SK-N-SH treated with all-trans-retinoic acid at 6 μM for 48 hours (cell line): ENCODE measurements around the gene GEMIN5.

Experiments used
- ATAC-seq: fragments of 200-7000 bp; cut with Tn5 transposase; 3 replicates; pipeline ENCODE4 v1.9.1; 2020; ENCODE audit warnings: mild to moderate bottlenecking, moderate library complexity
- ARNTL ChIP-seq: fragments of 450-650 bp; formaldehyde crosslinking; IDR thresholded peaks from 2 replicates; pipeline ENCODE4 v1.5.0; 2020; ENCODE audit warnings: low read depth, mild to moderate bottlenecking, moderate library complexity, borderline replicate concordance
- BACH2 ChIP-seq: fragments of 250-450 bp; sonication (Bioruptor Pico); IDR thresholded peaks from 2 replicates; pipeline ENCODE4 v1.9.0; 2021; ENCODE audit warnings: mild to moderate bottlenecking, borderline replicate concordance
- CREB5 ChIP-seq: fragments of 250-450 bp; sonication (Bioruptor Pico); IDR thresholded peaks from 2 replicates; pipeline ENCODE4 v1.5.1; 2020; ENCODE audit warnings: low read depth, mild to moderate bottlenecking, moderate library complexity
- CSRNP3 ChIP-seq: fragments of 250-450 bp; sonication (Bioruptor Pico); IDR thresholded peaks from 2 replicates; pipeline ENCODE4 v1.5.1; 2021; ENCODE audit warnings: mild to moderate bottlenecking, moderate library complexity
- ESRRG ChIP-seq: fragments of 250-450 bp; sonication (Bioruptor Pico); IDR thresholded peaks from 2 replicates; pipeline ENCODE4 v1.6.1; 2021; ENCODE audit warnings: mild to moderate bottlenecking
- ISL1 ChIP-seq: fragments of 250-450 bp; sonication (Bioruptor Pico); IDR thresholded peaks from 2 replicates; pipeline ENCODE4 v2.1.2; 2022; ENCODE audit warnings: mild to moderate bottlenecking, moderate library complexity
- OSR1 ChIP-seq: fragments of 250-450 bp; sonication (Bioruptor Pico); IDR thresholded peaks from 2 replicates; pipeline ENCODE4 v1.8.0; 2022; ENCODE audit warnings: moderate library complexity, mild to moderate bottlenecking, inconsistent platforms
- PATZ1 ChIP-seq: fragments of 250-450 bp; sonication (Bioruptor Pico); IDR thresholded peaks from 2 replicates; pipeline ENCODE4 v1.8.0; 2020; ENCODE audit warnings: mild to moderate bottlenecking, moderate library complexity, borderline replicate concordance
- PPARA ChIP-seq: fragments of 250-450 bp; sonication (Bioruptor Pico); IDR thresholded peaks from 2 replicates; pipeline ENCODE4 v1.5.0; 2020; ENCODE audit warnings: mild to moderate bottlenecking, borderline replicate concordance
- RARB ChIP-seq: fragments of 250-450 bp; sonication (Bioruptor Pico); IDR thresholded peaks from 2 replicates; pipeline ENCODE4 v1.8.0; 2021; ENCODE audit warnings: mild to moderate bottlenecking, moderate library complexity
- SNAI2 ChIP-seq: fragments of 250-450 bp; sonication (Bioruptor Pico); IDR thresholded peaks from 2 replicates; pipeline ENCODE4 v1.5.0; 2020; ENCODE audit warnings: mild to moderate bottlenecking, moderate library complexity
- TCF4 ChIP-seq: fragments of 250-450 bp; sonication (Bioruptor Pico); IDR thresholded peaks from 2 replicates; pipeline ENCODE4 v1.8.0; 2021; ENCODE audit warnings: mild to moderate bottlenecking, moderate library complexity, borderline replicate concordance
- TOX ChIP-seq: fragments of 250-450 bp; sonication (Bioruptor Pico); IDR thresholded peaks from 2 replicates; pipeline ENCODE4 v1.8.0; 2021; ENCODE audit warnings: mild to moderate bottlenecking, moderate library complexity, borderline replicate concordance
- ZC3H10 ChIP-seq: fragments of 250-450 bp; sonication (Bioruptor Pico); IDR thresholded peaks from 2 replicates; pipeline ENCODE4 v1.5.1; 2021; ENCODE audit warnings: mild to moderate bottlenecking, moderate library complexity
- ZFP3 ChIP-seq: fragments of 250-450 bp; sonication (Bioruptor Pico); IDR thresholded peaks from 2 replicates; pipeline ENCODE4 v1.5.0; 2020; ENCODE audit warnings: mild to moderate bottlenecking, moderate library complexity
- ZFP30 ChIP-seq: fragments of 450-650 bp; formaldehyde crosslinking; IDR thresholded peaks from 2 replicates; pipeline ENCODE4 v1.5.0; 2022; ENCODE audit warnings: mild to moderate bottlenecking, moderate library complexity
- ZNF565 ChIP-seq: fragments of 450-650 bp; formaldehyde crosslinking; conservative IDR thresholded peaks from 2 replicates; pipeline ENCODE4 v1.5.0; 2020; ENCODE audit warnings: low read depth, mild to moderate bottlenecking, moderate library complexity
- ZNF70 ChIP-seq: fragments of 450-650 bp; formaldehyde crosslinking; IDR thresholded peaks from 2 replicates; pipeline ENCODE4 v1.5.0; 2020; ENCODE audit warnings: mild to moderate bottlenecking, moderate library complexity
- TF ChIP-seq, protein P1 (sequence below): fragments of 250-450 bp; sonication (Bioruptor Pico); IDR thresholded peaks from 2 replicates; pipeline ENCODE4 v1.8.0; 2021; ENCODE audit warnings: low read depth, mild to moderate bottlenecking, moderate library complexity, borderline replicate concordance
- TF ChIP-seq, protein P2 (sequence below): fragments of 250-450 bp; sonication (Bioruptor Pico); IDR thresholded peaks from 2 replicates; pipeline ENCODE4 v1.5.0; 2020; ENCODE audit warnings: mild to moderate bottlenecking, moderate library complexity

The GEMIN5 gene

GRCh38 chr5:154900066-154900465, 37.9 kb downstream of the GEMIN5 start (continued):
- TF ChIP-seq CREB5 (CRISPR knock-in tag) (no peak), TOX (no peak), CSRNP3 (CRISPR knock-in tag) (no peak), OSR1 (CRISPR knock-in tag) (no peak), ESRRG (CRISPR knock-in tag) (no peak)
- TF ChIP-seq, protein P1, sequence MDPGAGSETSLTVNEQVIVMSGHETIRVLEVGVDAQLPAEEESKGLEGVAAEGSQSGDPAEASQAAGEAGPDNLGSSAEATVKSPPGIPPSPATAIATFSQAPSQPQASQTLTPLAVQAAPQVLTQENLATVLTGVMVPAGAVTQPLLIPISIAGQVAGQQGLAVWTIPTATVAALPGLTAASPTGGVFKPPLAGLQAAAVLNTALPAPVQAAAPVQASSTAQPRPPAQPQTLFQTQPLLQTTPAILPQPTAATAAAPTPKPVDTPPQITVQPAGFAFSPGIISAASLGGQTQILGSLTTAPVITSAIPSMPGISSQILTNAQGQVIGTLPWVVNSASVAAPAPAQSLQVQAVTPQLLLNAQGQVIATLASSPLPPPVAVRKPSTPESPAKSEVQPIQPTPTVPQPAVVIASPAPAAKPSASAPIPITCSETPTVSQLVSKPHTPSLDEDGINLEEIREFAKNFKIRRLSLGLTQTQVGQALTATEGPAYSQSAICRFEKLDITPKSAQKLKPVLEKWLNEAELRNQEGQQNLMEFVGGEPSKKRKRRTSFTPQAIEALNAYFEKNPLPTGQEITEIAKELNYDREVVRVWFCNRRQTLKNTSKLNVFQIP (CRISPR knock-in tag): no peak

DNA sequence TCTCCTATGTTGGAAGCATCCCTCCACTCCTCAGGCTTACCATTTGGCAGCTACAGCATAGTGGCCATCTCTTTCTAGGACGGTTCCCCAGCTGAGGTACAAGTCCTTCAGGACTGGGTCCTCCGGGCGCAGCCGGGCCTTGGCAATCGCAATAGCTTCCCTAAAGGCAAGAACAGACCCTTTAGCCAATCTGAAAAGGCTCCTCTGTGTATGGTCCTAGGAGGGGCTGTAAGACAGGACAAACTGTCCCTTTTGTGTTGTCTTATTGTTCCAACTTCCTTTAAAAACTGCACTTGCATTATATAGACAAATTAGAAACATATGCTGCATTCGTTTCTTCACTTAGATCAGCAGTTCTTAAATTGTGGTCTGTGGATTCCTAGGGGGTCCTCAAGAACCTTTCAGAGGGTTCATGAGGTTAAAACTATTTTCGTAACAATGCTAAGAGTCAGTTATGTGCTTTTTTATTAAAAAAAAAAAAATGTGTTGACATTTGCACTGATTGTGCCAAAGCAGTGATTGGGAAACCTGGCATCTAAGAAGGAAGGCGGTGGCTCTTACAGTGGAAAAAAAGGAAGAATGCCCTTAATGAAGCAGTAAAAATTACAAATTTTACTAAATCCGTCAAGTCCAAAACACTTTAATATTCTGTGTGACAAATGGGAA, 38.7 kb downstream of the GEMIN5 start:
- ATAC-seq: no peak
- no peak for TF ChIP-seq RARB
- TF ChIP-seq PATZ1 (CRISPR knock-in tag): no peak
- no peak for TF ChIP-seq SNAI2 (CRISPR knock-in tag)
- no peak for TF ChIP-seq PPARA (CRISPR knock-in tag)
- TF ChIP-seq OSR1 (CRISPR knock-in tag): no peak
- no peak for TF ChIP-seq BACH2
- TF ChIP-seq ZC3H10 (CRISPR knock-in tag): no peak
- TF ChIP-seq, protein P1 (CRISPR knock-in tag): no peak
- no peak for TF ChIP-seq ARNTL (CRISPR knock-in tag)
- TF ChIP-seq, protein P2, sequence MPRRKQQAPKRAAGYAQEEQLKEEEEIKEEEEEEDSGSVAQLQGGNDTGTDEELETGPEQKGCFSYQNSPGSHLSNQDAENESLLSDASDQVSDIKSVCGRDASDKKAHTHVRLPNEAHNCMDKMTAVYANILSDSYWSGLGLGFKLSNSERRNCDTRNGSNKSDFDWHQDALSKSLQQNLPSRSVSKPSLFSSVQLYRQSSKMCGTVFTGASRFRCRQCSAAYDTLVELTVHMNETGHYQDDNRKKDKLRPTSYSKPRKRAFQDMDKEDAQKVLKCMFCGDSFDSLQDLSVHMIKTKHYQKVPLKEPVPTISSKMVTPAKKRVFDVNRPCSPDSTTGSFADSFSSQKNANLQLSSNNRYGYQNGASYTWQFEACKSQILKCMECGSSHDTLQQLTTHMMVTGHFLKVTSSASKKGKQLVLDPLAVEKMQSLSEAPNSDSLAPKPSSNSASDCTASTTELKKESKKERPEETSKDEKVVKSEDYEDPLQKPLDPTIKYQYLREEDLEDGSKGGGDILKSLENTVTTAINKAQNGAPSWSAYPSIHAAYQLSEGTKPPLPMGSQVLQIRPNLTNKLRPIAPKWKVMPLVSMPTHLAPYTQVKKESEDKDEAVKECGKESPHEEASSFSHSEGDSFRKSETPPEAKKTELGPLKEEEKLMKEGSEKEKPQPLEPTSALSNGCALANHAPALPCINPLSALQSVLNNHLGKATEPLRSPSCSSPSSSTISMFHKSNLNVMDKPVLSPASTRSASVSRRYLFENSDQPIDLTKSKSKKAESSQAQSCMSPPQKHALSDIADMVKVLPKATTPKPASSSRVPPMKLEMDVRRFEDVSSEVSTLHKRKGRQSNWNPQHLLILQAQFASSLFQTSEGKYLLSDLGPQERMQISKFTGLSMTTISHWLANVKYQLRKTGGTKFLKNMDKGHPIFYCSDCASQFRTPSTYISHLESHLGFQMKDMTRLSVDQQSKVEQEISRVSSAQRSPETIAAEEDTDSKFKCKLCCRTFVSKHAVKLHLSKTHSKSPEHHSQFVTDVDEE (CRISPR knock-in tag): no peak
- no peak for TF ChIP-seq ZFP30 (CRISPR knock-in tag)
- no peak for TF ChIP-seq ZFP3
- no peak for TF ChIP-seq TCF4 (CRISPR knock-in tag)
- TF ChIP-seq, all 23 proteins: peak for 0

GRCh38 chr5:154898210-154898609, 39.8 kb downstream of the GEMIN5 start:
- ATAC-seq: no peak
- TF ChIP-seq CREB5 (CRISPR knock-in tag): no peak
- TF ChIP-seq ZNF565 (CRISPR knock-in tag): no peak
- no peak for TF ChIP-seq ZFP3
- no peak for TF ChIP-seq ESRRG (CRISPR knock-in tag)
- TF ChIP-seq CSRNP3 (CRISPR knock-in tag): no peak
- TF ChIP-seq, protein P2 (CRISPR knock-in tag): no peak
- no peak for TF ChIP-seq ZNF70
- no peak for TF ChIP-seq ISL1
- TF ChIP-seq TOX: no peak
- TF ChIP-seq ARNTL (CRISPR knock-in tag): no peak
